Natural killer cell (primary cell): ENCODE results near the gene FBXO30. TPM values are rescaled to one million over a fixed set of nuclear protein-coding genes. Genes with fewer than 3 reads are reported as not detected.
A peak's percentile ranks its signal among the peaks of the same experiment; 100 is the strongest.

Experiments
- ATAC-seq, 3 donors: fragments of 150-1000 bp in 2 of 3; fragments of 200-7000 bp in 1 of 3; cut with Tn5 transposase; 1 replicate in 1 of 3; 2 replicates in 2 of 3; pipeline ENCODE4 v1.10.0; 2021; ENCODE audit warnings: mild to moderate bottlenecking in 2 of 3, moderate library complexity in 2 of 3
- DNase-seq, 2 donors: peaks; one replicate each; pipeline versions ENCODE4 v3.0.0 to v3.0.0-alpha.2; 2013 to 2021; ENCODE audit warnings: mixed read lengths in 1 of 2
- H3K27ac ChIP-seq: one replicate; pipeline ENCODE4 v1.5.1; 2013; ENCODE audit warnings: mild to moderate bottlenecking, low read length
- H3K27me3 ChIP-seq: one replicate; pipeline ENCODE4 v1.6.1; 2013; ENCODE audit warnings: low read length; ENCODE audit not compliant: control insufficient read depth, insufficient read depth
- H3K36me3 ChIP-seq: one replicate; pipeline ENCODE4 v1.6.1; 2013; ENCODE audit warnings: low read length; ENCODE audit not compliant: control insufficient read depth, insufficient read depth
- H3K4me1 ChIP-seq: one replicate; pipeline ENCODE4 v1.6.1; 2013; ENCODE audit warnings: low read length; ENCODE audit not compliant: control insufficient read depth, insufficient read depth
- H3K4me3 ChIP-seq: one replicate; pipeline ENCODE4 v1.5.1; 2013; ENCODE audit warnings: low read length
- H3K9me3 ChIP-seq: one replicate; pipeline ENCODE4 v1.6.1; 2013; ENCODE audit warnings: low read length; ENCODE audit not compliant: control insufficient read depth, insufficient read depth
- H3K27ac Mint-ChIP-seq, 2 donors: one replicate each; pipeline ENCODE4 v1.8.0; 2022; ENCODE audit warnings: mild to moderate bottlenecking in 2 of 2, mixed read lengths in 2 of 2, moderate library complexity in 1 of 2
- H3K27me3 Mint-ChIP-seq, 2 donors: one replicate each; pipeline ENCODE4 v1.8.0; 2022; ENCODE audit warnings: low read depth in 2 of 2, mixed read lengths in 2 of 2
- H3K36me3 Mint-ChIP-seq: one replicate; pipeline ENCODE4 v1.8.0; 2022; ENCODE audit warnings: mixed read lengths
- H3K4me1 Mint-ChIP-seq, 2 donors: one replicate each; pipeline ENCODE4 v1.8.0; 2022; ENCODE audit warnings: mixed read lengths in 2 of 2
- H3K4me3 Mint-ChIP-seq: one replicate; pipeline ENCODE4 v1.8.0; 2022; ENCODE audit warnings: mild to moderate bottlenecking, moderate library complexity, mixed read lengths
- H3K9me3 Mint-ChIP-seq, 2 donors: one replicate each; pipeline ENCODE4 v1.8.0; 2022; ENCODE audit warnings: mixed read lengths in 2 of 2
- CTCF ChIP-seq: fragments of 200-600 bp; IDR thresholded peaks from one replicate; pipeline ENCODE4 v1.8.0; 2022; ENCODE audit warnings: antibody characterized with exemption
- WGBS: methylation state at CpG from one replicate; pipeline ENCODE4 v1.1.7; 2013; ENCODE audit warnings: missing lambda C conversion rate; ENCODE audit not compliant: insufficient coverage; 5-methylcytosine and 5-hydroxymethylcytosine counted together
- intact Hi-C: fragments of 100-400 bp; cut with micrococcal nuclease; formaldehyde crosslinking; loops from one replicate; pipeline ENCODE4 v1.14.2; 2022
- total RNA-seq, 4 donors: library from RNA; stranded (reverse); fragments of 120-200 nt in 1 of 4; gene quantifications; one replicate each; pipeline versions ENCODE4 v1.2.3 to v1.2.4, GENCODE V29; 2013 to 2022

The FBXO30 gene
- total RNA-seq, 3 donors from 2014 or later (not counting 1 experiment from before 2014, with no cell fraction given), result 3.4 to 6.4 (median 5.9) TPM

- Mint-ChIP-seq H3K27me3 (no peaks in the 10 kb centered on the region), H3K9me3 (no peaks in the 10 kb centered on the region), H3K27ac (no peak overlapping the region), H3K36me3 (peaks cover 8% of the 10 kb centered on the region), H3K4me1 (peaks cover 10 to 15% of the 10 kb centered on the region in 2 donors), H3K4me3 (no peak overlapping the region)
- intact Hi-C loops, result loop anchor here (10.0 kb wide), 1 partner anchor 126 kb away; the partner anchor contains the start of gene EPM2A
- no peaks in the 10 kb centered on the region for H3K36me3 ChIP-seq
- H3K4me1 ChIP-seq, result peaks cover 5% of the 10 kb centered on the region
- DNase-seq (no peak), ATAC-seq (no peak)
- no peak for TF ChIP-seq CTCF
- H3K9me3 ChIP-seq, result no peaks in the 10 kb centered on the region
- H3K4me3 ChIP-seq, result no peak overlapping the region
- 100% methylated on average over 1 of the region's 1 CpG for WGBS
- no peak overlapping the region for H3K27ac ChIP-seq
- no peaks in the 10 kb centered on the region for H3K27me3 ChIP-seq
Measured at GRCh38 chr6:145860562-145860961, 46.0 kb upstream of the FBXO30 start.

- no peaks in the 10 kb centered on the region for H3K4me1 ChIP-seq
- no peak for TF ChIP-seq CTCF
- Mint-ChIP-seq H3K27me3 (no peaks in the 10 kb centered on the region), H3K4me1 (peaks cover 7% of the 10 kb centered on the region in 2 donors), H3K36me3 (no peaks in the 10 kb centered on the region), H3K27ac (no peak overlapping the region), H3K4me3 (no peak overlapping the region), H3K9me3 (no peaks in the 10 kb centered on the region)
- no peak overlapping the region for H3K27ac ChIP-seq
- intact Hi-C loops, result no loop called here
- WGBS, result 100% methylated on average over 1 of the region's 2 CpGs
- DNase-seq (no peak), ATAC-seq (no peak)
- H3K4me3 ChIP-seq, result no peak overlapping the region
- no peaks in the 10 kb centered on the region for H3K36me3 ChIP-seq
- no peaks in the 10 kb centered on the region for H3K27me3 ChIP-seq
- H3K9me3 ChIP-seq, result no peaks in the 10 kb centered on the region
Measured at GRCh38 chr6:145850671-145851070, 36.1 kb upstream of the FBXO30 start.

GRCh38 chr6:145848541-145848940 lies 33.9 kb upstream of the FBXO30 start:
- Histone ChIP-seq H3K27me3 (no peaks in the 10 kb centered on the region), H3K27ac (no peak overlapping the region), H3K4me3 (no peak overlapping the region), H3K36me3 (no peaks in the 10 kb centered on the region), H3K9me3 (no peaks in the 10 kb centered on the region), H3K4me1 (no peaks in the 10 kb centered on the region)
- ATAC-seq (no peak), DNase-seq (no peak)
- WGBS, result 98% methylated on average over 2 of the region's 2 CpGs
- TF ChIP-seq CTCF, result no peak
- Mint-ChIP-seq H3K27ac (no peak overlapping the region), H3K4me3 (no peak overlapping the region), H3K27me3 (no peaks in the 10 kb centered on the region), H3K9me3 (no peaks in the 10 kb centered on the region), H3K4me1 (peaks cover 7% of the 10 kb centered on the region in 2 donors), H3K36me3 (no peaks in the 10 kb centered on the region)
- intact Hi-C loops, result no loop called here

- Mint-ChIP-seq H3K4me1 (peaks cover 7% of the 10 kb centered on the region in 2 donors), H3K36me3 (no peaks in the 10 kb centered on the region), H3K4me3 (no peak overlapping the region), H3K27ac (peak overlapping the region in 1 of 2 donors; percentile 63), H3K9me3 (no peaks in the 10 kb centered on the region), H3K27me3 (no peaks in the 10 kb centered on the region)
- Histone ChIP-seq H3K4me1 (no peaks in the 10 kb centered on the region), H3K27me3 (no peaks in the 10 kb centered on the region), H3K4me3 (no peak overlapping the region), H3K36me3 (no peaks in the 10 kb centered on the region), H3K27ac (no peak overlapping the region), H3K9me3 (no peaks in the 10 kb centered on the region)
- TF ChIP-seq CTCF, result no peak
- intact Hi-C loops, result no loop called here
- peak; percentile 82 to 97 (median 97) for ATAC-seq
- peak in 1 of 2 donors; percentile 38 for DNase-seq
- whole genome bisulfite sequencing, result 40% methylated on average over 3 of the region's 3 CpGs
Measured at GRCh38 chr6:145845557-145845956, 31.0 kb upstream of the FBXO30 start.
